TTC549 (cell line): ENCODE results near the gene CHKA.

ENCODE experiments used
- FAIRE-seq: peaks from 2 replicates; lab custom pipeline; 2012; peaks lifted over from hg19 to GRCh38; lab: Jason Lieb, UNC

CHKA gene

DNA sequence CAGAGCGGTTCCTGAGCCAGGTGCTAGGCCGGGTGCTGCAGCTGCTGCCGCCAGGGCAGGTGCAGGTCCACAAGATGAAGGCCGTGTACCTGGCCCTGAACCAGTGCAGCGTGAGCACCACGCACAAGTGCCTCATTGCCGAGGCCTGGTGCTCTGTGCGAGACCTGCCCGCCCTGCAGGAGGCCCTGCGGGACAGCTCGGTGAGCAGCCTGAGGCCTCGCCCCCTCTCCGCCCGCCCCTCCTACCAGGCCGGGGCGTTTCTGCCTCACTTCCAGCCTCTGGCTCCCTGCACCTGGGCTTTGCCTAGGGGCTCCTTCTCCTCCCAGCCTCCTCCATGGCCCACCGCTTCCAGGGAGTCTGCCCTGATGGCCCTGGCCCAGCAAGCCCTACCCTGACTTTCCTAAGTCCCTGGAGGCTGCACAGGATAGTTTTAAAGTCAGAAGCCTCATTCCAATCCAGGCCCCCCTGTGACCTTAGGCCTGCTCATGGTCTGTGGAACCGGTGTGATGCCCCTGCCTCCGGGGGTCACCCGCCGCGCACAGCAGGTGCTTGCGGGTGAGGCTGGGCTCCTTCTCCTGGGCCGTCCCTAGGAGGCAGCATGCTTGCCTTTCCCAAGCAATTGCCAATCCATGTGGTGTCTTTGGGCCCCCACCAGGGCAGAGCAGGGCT, 76.9 kb downstream of the CHKA start:
- FAIRE-seq, result no peak

DNA sequence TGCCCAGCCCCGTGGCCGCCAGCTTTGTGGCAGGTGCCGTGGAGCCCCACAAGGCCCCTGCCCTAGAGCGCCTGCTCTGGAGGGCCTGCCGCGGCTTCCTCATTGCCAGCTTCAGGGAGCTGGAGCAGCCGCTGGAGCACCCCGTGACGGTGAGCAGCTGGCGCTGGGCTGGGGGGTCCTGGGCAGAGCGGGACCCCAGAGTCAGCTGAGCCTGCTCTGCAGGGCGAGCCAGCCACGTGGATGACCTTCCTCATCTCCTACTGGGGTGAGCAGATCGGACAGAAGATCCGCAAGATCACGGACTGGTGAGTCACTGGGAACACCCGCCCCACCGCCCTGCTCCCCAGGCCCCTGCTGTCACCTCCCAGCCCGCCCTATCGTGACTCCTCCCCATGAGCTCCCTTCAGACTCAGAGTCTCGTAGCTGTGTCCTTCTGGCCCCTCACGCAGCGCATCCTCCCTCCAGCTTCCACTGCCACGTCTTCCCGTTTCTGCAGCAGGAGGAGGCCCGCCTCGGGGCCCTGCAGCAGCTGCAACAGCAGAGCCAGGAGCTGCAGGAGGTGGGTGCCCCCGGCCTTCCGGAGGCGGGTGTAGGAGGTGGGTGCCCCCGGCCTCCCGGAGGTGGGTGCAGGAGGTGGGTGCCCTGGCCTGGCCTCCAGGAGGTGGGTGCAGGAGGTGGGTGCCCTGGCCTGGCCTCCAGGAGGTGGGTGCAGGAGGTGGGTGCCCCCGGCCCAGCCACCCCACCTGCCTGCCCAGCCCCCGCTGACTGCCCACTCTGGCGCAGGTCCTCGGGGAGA, 77.6 kb downstream of the CHKA start:
- no peak for FAIRE-seq

DNA sequence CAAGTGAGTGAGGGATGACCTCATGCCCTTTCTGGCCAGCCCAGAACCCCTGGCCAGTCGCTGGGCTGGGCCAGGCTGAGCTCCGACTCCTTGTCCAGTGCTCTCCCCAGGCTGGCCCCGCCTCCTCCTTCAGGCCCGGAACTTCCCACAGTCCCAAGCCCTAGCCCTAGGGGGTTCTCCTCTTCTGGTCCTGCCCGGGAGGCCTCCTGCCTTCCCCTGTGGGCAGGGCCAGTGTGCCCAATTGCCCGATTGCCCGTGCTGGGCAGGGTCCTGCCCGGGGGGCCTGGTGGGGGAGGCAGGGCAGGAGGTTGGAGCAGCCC, 78.2 kb downstream of the CHKA start:
- FAIRE-seq, result no peak

DNA sequence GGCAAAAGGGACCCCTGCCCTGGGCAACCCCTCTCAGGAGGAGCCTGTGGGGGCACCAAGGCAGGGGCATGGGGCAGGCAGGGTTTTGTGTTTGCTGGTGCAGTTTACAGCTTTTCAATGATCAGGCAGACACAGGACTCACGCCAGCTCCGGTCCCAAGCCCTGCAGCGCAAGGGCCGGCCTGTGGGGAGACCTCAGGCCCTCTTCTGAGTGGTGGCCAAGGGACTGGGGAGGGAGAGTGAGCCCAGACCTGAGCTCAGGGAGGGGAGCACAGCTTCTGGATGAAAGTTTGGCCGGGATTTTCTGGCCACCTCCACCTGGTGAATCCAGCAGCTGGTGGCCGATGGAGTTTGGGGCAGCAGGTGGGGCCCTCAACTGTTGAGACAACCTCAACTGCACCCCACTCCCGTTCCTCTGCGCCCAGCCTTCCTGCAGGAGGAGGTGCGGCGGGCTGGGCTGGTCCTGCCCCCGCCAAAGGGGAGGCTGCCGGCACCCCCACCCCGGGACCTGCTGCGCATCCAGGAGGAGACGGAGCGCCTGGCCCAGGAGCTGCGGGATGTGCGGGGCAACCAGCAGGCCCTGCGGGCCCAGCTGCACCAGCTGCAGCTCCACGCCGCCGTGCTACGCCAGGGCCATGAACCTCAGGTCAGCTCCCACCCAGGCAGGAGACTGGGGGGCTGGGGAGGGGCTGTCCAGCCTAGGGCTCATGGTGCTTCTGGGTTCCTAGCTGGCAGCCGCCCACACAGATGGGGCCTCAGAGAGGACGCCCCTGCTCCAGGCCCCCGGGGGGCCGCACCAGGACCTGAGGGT, 78.8 kb downstream of the CHKA start:
- no peak for FAIRE-seq

DNA sequence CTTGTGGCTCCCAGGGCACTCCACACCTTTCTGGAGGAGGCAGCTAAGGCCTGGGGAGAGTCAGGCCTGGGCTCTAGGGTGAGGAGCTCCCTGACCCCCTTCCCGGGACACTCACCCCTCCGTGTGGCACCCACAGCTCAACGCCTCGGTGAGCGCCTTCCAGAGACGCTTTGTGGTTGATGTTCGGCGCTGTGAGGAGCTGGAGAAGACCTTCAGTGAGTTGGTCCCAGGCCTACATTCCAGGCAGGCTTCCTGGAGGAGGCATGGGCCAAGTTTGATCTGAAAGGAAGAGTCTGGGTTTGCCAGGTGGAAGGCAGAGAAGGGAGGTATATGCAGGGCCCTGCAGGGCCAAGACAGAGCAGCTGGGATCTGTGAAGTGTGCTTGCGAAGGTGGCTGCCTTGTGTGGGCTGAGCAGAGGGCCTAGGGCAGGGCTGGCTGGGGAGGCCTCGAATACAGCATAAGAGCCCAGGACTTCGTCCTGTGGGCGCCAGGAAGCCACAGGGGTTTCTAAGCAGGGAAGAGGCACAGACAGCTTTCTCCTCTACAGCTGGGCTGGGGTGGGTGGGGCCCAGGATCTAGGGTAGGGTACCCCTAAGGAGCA, 79.5 kb downstream of the CHKA start:
- FAIRE-seq, result no peak

DNA sequence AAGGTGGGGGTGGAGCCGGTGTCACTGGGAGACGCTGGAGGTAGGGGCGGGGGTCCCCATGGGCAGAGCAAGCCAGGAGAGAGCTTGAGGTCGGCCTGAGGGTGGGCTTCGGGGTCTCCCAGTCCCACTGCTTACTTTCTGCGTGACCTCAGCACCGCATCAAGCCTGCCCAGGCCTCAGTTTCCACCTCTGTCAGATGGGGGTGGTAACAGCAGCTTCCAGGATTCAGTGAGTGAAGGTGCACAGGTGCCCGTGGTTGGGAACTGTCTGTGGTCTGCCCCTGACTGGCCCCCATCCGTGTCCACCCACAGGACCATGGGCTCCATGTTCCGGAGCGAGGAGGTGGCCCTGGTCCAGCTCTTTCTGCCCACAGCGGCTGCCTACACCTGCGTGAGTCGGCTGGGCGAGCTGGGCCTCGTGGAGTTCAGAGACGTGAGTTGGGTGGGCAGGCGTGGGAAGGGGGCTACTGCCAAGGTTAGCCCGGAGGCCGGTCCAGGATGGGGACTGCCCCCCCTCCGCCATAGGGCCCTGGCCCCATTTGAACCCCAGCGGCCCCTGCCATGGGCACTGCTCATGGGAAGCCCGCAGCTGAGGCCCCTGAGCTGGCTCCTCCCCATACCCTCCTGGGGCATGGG, 80.1 kb downstream of the CHKA start:
- FAIRE-seq, result no peak

DNA sequence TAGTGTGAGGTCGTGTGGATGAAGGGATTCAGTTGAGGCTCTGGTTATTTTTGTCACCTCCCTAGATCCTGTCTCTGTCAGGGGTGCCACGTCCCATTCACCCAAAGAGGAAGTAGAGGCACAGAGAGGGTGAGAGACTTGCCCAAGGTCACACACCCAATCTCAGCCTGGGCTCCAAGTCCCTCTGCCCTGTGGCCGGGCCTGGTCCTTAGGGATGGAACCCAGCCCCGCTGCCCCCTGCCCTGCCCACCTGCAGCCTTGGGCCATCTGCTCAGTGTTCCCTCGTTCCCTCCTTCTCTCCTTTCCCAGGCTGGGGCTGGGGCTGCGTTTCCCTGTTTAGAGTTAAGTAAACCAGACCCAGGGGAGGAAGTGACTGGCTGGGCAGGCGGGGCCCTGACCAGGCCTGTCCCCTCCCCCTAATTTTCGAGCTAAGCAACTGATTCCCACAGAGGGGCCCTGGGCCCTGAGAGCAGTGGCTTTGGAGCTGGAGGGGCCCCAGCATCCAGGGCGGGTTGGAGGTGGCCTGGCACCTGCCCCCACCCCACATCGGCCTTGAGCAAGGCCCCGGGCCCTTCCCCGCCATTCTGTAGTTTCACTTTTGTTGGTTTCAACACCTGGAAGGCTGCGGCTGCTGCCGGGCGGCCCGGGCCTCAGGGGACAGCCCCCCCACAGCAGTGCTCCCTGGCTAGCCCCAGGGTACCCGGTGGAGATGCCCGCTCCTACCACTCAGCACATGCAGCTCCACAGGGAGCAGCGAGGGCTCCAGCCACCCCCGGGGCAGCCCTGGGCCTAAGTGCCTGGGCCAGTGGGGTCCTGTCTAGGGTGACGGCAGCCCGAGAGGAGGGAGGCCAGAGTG, 80.9 kb downstream of the CHKA start:
- no peak for FAIRE-seq

DNA sequence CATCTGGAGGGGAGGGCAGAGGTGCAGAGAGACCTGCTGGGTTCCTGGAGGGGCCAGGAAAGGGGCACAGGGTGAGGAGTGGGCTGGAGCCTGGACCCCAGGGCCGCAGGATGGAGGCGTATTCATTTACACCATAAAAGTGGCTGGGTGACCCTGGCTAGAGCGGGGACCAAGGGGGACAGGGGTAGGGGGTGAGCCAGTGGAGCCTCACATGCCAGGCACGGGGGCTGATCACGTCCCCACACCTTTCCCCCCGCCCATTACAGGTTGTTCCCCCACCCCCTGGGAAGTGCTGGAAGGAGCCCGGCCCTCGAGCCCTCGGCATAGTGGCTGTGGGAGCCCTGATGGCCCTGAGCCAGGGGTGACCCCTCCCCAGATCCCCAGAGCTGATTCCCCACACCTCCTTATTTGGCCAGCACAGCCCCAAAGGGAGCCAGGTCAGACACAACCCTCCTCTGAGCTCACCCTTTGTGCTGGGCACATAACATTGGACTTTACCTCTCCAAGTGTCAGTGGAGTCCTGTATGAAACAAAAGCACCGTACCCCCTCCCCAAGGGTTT, 81.6 kb downstream of the CHKA start:
- no peak for FAIRE-seq

DNA sequence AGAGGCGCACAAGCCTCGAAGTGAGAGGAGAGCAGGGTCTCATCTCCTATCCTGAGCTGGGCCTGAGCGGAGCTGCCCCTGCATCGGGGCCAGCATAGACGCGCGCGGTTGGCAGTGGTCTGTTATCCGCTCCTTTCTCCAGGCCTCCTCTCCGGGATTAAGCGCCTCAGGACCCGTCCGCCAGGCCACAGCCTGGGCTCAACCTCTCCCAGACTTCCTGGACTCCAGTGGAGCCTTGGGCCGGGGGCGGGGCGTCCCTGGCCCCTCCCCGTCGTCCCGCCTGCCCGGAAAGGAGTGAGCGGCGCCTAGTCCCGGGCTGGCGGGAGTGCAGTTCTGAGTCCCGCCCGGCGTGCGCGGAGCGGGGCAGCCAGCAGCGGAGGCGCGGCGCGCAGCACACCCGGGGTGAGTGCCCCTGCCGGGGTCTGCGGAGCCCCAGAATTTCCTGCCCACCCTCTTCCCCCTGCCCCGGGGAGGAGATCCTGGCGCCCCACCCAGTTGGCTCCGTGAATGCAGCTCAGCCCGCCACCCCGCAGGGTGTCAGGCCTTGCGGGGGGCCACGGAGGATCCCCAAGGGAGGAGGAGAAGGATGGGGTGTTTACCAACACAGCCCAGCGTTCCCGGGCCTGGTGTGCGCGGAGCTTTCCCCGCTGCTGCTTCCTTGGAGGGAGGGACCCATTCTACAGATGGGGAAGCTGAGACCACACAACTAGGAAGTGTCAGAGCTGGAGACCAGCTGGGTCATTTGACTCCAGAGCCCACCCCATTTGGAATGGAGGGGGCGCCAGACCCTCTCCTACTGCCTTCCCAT, 82.3 kb downstream of the CHKA start, which contains the start of gene TCIRG1:
TSS of gene TCIRG1 (plus strand) at position 308 of the 808 bp plus-strand sequence. CDS start 2,247 bp downstream, outside the sequence.
- FAIRE-seq, result no peak

DNA sequence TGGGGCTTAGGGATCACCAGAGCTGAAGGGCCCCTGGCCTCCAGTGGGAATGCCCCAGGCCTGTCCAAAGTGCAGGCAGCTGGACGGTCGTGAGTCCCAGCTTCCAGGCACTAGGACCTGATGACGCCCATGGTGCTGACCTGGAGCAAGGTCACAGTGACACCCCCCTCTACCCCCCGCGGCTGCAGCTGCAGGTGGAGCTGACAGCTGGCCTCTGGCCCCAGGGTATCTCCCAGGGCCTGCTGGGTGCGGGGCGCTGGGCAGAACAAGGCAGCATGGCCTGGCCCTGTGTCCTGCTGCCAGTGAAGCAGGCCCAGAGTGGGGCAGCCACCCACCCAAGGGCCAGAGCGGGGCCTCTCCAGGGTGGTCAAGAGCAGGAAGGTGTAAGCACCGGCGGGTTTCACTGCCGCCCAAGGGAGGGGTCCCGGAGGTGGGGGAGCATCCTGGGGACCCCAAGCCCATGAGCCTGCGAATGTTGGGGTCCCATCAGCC, 82.9 kb downstream of the CHKA start:
- FAIRE-seq, result no peak

DNA sequence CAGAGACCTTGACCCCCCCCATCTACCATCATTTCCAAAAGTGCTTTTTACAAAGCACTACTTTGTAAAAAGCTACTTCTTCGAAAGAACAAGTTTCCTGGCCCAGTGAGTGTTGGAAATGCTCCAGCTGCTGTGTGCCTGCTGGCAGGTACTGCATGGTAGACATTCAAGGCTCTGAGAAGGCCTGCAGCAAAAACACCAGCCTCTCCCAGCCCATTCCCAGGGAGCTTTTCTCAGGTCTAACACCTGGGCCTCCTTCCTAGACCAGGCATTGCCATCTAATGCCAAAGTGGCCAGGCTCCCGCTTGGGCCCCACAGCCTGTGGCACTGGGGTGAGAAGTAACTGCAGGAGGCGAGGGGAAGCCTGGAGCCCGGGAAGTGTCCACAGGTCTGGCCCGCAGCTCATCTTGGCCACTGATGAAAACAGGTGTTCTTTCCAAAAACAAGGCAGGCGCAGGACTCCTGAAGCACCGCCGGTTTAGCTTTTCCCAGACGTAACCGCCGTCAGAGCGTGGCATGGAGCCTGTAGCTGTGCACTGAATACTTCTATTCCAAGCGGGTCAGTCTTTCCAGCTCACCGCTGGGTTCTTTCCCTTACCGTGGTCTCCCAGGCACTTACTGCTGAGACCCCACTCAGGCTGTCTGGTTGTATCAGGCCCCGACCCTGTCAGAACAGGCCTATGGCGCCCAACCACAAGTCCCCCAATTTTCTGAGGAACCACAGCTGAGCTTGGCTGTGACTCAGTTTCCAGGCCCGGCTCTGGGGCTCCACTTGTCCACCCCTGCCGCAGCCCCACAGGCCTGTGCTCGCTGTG, 83.6 kb downstream of the CHKA start:
- FAIRE-seq, result no peak

DNA sequence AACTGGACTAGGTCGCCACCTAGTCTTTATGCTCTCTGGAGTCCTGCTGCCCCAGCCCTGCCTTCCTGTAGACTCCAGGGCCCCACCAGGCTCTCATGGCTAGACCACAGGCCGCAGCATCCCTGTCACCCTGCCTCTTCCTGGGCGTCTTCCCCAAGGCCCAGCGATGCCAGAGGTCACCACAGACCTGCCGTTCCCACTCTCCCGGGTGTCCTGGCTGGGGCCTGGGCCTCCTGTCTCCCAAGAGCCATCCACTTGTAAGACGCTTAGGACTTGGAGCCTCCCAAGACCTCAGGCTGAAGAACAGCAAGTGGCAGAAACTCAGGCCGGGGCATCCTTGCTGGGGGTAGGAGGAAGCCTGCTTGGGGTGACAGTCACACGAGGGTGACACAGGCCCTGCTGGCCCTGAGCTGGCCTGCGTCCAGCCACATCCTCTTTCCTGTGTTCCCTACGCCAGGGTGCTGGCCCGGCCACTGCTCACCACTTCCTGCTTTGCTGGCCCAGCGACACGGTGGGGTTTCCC, 84.4 kb downstream of the CHKA start:
- no peak for FAIRE-seq

DNA sequence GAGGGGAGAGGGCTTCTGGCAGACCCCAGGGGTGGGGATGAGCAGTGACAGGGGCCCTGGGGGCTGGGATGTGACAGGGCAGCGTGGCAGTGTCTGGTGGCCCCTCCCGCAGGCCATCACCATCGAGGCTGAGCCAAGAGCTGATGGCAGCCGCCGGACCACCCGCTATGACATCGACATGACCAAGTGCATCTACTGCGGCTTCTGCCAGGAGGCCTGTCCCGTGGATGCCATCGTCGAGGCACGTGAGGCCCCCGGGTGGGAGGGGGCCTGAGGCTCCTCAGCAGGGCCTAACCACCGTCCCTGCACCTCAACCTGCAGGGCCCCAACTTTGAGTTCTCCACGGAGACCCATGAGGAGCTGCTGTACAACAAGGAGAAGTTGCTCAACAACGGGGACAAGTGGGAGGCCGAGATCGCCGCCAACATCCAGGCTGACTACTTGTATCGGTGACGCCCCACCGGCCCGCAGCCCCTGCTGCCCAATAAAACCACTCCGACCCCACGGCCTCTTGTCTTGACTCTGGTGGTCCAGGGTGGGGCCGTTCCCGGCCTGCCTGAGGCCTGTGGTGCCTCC, 85.0 kb downstream of the CHKA start:
- no peak for FAIRE-seq

DNA sequence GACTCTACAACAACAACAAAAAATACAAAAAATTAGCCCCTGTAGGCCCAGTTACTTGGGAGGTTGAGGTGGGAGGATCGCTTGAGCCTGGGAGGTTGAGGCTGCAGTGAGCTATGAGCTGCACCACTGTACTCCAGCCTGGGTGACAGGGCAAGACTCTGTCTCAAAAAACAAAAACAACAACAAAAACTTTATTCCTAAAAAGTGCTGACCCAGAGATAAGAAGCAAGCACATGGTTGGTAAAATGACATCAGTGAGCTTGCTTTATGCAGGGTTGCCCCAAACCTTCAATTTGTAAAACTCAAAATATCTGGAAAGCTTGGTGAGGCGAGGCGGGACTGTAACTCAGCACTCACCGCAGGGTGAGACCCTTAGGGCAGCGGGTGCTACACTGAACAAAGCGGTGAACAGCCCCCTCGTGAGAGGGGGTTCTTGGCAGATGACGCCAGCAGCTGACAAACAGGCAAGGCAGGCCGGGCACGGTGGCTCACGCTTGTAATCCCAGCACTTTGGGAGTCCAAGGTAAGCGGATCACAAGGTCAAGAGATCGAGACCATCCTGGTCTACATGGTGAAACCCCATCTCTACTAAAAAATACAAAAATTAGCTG, 85.8 kb downstream of the CHKA start:
- no peak for FAIRE-seq

DNA sequence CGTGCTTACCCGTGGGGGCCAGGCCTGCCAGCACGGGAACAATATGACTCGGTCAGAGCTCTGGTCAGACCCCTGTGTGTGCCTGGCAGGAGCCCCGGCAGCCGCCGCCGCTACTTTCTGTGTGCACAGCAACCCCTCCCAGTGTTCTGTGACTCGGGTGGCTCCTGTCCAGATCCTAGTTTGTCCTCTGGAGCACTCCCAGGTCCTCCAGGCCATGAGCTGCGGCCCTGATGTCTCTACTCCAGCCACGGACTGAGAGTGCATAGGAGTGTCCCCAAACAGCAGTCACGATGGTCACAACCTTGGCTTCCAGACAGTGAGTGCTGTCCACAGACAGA, 87.5 kb downstream of the CHKA start:
- no peak for FAIRE-seq

DNA sequence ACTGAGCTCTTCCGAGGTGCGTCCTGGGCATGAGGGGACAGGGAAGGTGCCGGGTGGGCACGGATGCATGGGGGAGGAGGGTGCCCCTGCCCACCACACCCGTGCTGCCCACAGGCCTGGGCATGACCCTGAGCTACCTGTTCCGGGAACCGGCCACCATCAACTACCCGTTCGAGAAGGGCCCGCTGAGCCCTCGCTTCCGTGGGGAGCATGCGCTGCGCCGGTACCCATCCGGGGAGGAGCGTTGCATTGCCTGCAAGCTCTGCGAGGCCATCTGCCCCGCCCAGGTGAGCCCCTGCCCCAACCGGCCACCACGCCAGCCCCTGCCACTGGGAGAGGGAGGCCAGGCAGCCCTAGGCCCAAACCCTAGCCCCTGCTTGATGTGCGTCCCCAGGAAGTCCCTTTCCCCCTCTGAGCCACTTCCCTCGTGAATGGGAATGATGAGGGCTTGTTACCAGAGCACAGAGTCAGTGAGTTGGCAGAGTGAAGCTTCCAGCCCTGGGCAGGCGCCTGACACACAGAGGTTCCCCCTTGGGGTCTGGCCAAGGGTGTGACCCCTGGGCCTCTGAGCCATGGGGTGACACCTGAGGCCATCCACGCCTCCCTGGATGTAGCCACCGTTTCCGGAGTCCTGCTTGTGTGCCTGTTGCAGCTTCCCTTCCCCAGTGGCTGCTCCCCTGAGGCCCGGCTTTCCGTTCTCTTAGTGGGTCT, 88.0 kb downstream of the CHKA start:
- no peak for FAIRE-seq

DNA sequence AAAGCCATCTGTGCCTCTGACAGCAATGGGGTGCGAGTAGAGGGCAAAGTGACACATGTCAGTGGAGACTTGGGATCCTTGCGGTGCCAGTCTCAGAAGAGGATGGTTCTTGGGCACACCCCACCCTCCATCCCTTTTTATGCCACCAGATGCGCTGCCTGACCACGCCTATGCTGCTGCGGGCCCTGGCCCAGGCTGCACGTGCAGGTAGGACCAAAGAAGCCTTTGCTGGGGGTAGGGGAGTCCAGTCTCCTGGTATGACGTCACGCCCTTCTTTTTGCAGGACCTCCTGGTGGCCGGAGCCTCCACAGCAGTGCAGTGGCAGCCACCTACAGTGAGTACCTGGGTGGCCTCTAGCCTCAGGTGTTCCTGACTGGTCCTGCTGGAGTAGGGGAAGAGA, 89.2 kb downstream of the CHKA start:
- FAIRE-seq, result no peak

DNA sequence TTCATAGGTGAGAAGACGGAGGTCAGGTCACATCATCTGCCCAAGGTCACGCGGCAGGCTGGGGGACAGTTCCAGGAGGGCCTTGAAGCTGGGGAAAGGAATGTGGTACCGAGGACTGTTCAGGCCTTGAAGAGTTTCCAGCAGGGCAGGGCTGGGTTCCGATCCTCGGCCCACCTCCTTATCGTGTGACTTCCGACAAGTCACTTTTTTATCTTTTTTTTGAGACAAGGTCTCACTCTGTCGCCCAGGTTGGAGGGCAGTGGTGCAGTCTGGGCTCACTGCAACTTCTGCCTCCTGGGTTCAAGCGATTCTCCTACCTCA, 90.1 kb downstream of the CHKA start:
- no peak for FAIRE-seq
